ENCODE results near the gene ATG2A.

Gene ATG2A

DNA sequence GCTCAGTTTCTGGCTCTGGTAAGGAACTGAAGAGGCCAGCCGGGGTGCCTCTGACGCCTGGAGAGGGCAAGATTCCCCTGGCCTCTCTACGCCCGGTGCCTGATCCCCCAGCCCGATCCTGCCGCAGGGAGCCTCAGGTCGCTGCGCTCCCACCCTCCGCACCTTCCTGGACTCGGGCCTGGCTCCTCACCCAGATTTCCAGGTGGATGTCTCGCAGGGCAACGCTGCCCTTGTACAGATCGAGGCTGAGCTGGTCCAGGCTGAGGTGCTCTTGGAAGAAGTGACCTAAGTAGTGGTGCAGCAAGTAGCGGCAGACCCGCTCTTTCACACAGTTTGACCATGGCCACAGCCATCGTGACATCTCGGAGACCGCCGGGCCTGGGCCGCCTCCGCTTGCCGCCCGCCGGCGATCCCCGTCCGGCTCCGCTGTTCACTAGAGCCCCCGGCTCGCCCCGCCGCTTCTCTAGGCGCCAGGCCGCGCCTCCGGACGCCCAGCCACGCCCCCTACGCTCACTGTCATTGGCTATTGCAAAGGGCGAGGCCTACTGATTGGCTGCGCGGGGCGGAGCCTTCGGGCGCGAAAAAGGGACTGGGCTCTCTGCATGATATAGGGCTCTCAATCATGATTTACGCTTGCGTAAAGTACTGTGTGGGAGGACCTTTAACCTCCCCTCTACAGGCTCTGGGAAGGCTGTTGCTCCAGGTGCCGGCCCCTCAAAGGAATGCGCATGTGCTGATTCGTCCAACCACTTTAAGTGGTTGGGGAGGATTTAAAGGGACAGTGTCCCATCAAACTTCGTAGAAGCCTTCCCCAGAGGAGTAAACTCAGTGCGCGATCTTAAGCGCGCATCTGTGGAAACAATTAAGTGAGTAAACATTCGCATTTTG is at the start of gene ATG2A:
Gene ATG2A, minus strand, starts transcription at position 435 of the 888 bp plus-strand sequence. Its CDS starts 74 bp downstream, at position 361.
- DNase-seq = peak; percentile 100

DNA sequence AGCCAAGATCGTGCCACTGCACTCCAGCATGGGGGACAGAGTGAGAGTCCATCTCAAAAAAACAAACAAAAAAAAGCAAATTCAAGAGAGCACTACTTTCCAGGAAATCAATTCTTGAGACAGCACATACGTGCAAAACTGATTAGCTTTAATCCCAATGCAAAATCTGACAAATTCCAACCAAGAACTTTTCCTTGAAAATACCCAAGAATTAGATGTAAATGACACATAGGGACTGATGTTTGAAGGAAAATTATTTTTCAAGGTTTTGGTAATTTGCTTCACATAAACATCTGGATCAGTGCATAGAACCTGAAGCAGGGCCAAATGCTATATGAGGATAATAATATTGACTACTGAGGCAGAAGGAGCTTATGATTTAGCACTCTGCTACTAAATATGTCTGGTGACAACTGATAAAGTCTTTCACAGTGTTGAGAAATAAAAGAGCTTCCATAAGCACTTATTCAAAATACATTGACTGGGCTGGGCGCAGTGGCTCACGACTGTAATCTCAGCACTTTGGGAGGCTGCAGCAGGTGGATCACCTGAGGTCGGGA is 46.1 kb upstream of the ATG2A start:
- no peak for DNase-seq

DNA sequence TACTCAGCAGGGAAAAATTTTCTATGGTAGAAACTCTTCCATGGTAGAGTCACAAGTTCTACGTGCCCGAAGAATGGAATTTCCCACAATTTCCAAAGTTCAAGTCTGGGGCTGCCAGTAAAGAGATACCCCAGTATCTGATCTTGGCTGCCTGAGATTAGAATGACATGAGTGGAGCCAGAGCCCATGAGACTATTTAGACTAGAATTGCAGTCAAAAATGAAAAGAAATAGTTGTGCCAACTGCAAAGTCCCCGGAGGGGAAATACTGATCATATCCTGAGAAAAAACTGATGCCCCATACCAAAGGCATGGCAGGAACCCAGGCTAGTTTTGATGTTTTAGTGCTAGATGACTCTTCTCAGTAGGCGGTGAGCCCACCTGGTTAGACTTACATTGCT is 43.7 kb upstream of the ATG2A start:
- DNase-seq = no peak

- DNase-seq = no peak
Measured at GRCh38 chr11:64959498-64959897, 42.5 kb upstream of the ATG2A start.

DNA sequence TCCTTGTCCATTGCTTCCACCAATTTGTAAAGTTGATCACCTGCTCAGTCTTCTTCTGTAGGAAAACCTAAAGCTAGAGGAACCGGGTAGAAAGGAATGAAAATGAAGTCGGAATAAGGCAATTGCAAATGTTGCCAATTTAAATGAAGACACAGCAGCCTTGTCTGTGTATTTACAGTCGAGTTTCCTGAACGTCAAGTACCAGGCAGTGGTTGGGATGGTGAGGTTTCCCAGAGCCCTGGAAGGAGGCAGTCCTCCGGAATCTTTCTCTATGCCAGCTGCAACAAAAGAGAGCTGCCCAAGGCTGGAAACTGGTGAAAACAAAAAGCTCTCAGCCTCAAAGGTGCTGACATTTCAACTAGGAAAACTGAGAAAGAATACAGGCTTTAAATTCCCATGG is 37.2 kb upstream of the ATG2A start:
- no peak for DNase-seq

DNA sequence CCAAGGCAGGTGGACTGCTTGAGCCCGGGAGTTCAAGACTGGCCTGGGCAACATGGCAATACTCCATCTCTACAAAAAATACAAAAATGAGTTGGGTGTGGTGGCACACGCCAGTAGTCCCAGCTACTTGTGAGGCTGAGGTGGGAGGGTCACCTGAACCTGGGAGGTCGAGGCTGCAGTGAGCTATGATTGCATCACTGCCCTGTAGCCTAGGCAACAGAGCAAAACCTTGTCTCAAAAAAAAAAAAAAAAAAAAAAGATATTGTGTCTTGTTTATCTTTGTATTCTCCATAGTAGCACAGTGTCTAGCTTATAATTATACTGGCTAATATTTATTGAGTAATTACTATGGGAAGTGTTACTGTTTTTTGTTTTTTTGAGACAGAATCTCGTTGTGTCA is 34.5 kb upstream of the ATG2A start:
- DNase-seq = no peak

DNA sequence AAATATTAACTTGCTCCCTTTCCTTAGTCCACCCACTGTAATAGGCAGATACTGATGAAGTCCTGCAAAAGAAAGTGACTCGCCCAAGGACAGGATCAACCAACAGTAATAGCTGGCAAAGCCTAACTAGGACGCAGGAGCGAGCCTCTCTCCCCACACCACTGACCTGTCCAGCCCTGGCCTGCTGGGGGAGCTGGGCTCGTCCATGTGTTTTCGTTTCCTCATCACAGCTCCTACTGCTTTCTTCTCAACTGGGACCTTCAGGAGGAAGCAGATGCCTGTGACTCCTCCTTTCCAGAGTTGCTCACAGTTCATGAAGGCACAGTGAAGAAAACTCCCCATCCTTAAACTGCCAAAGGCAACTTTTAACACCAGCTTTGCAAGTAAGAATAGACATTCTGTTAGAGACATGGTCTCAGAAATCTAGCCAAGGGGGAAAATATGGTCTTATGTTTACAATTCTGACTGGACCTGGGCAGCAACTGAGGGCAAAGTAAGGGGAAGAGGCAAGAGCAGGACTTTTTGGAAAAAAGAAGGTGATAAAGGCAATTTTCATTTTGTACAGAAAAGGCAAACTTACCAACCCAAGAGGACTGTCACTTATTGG is 30.3 kb upstream of the ATG2A start:
- DNase-seq = no peak

GRCh38 chr11:64936539-64936938 is 19.5 kb upstream of the ATG2A start:
- no peak for DNase-seq

DNA sequence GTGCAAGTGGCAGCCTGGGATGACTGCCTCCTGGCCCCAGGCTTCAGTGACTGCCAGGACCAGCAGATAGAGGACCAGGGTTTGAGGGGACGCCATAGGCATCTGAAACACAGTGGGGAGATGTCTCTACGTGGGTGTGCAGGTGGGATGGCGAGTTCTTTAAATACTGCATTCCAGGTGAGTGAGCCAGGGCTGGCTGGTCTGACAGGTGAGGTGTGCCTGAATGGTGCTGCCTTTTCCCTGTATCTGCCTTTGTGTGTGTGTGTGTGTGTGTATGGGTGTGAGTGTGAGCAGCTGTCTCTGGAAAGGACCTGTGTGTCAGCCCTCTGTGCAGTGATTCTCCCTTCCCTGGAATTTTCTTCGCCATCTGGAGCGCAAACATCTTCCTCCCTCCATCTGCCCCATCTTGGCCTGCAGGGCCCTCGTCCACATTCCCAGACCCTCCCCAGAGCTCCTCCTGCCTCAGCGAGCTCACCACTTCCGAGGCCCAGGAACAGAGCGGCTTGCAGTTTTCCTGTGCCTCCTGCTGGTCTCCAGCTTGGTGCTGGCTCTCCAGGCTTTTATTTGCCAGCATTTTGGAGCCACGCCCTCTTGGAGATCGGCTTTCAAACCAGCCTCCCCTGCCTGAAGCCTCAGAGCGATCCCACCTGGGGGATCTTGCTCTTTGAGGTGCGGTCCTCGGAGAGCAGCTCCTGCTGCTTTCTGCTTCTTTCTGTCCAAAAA is 18.5 kb upstream of the ATG2A start, which contains the start of gene GPHA2:
Gene GPHA2, minus strand, starts transcription at position 535 of the 723 bp plus-strand sequence. Its CDS starts 433 bp downstream, at position 102.
- DNase-seq = peak; percentile 54

DNA sequence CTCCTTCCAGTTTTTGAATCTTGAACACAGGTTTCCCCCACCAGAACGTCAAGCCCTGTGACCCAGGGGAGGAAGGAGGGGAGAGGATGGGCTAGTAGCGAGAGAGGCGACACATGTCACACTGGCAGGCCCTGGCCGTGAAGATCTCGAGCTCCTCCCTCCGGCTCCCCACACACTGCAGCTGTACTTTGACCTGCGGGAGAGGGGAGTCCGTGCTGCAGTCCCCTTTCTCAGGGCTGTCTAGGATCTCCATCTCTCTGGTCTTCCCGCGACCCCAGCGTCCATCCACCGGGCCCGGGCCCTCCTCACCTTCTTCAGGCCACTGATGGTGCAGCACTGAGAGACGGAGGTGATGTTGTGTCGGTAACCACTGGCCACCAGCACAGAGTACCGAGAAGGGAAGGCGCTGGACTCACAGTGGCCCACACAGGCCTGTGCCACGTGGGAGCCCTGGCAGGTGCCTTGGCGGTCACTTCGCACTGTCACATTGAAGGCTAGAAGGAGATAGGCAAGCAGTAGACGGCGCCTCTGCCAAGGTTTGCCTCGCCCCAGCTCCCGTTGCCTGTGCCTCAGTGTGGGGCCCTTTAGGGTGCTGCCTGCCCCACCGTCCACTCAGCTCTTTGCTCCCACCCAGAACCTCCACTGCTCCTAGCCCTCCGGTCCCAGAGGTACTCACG is 17.8 kb upstream of the ATG2A start:
- DNase-seq = no peak

- DNase-seq = no peak
Measured at GRCh38 chr11:64933935-64934681, 17.1 kb upstream of the ATG2A start.

- no peak for DNase-seq
Measured at GRCh38 chr11:64933213-64933934, 16.4 kb upstream of the ATG2A start.

DNA sequence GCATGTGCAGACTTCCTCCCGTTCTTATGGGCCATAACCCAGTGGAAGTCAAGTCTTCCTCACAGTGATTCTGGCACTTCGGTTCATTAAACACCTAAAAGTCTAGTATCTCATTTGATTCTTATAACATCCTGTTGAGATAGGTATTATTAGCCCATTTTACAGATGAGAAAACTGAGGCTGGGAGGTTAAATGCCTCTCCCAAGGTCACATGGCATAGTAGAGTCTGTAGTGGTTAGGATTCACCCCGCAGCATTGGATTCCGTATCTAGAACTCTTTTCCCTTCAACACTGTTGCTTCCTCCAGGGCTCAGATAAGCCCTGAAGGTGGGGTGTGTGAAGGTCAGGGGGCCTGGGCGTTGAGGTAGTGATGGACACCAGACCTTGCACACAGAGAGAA is 15.3 kb upstream of the ATG2A start:
- DNase-seq = no peak

DNA sequence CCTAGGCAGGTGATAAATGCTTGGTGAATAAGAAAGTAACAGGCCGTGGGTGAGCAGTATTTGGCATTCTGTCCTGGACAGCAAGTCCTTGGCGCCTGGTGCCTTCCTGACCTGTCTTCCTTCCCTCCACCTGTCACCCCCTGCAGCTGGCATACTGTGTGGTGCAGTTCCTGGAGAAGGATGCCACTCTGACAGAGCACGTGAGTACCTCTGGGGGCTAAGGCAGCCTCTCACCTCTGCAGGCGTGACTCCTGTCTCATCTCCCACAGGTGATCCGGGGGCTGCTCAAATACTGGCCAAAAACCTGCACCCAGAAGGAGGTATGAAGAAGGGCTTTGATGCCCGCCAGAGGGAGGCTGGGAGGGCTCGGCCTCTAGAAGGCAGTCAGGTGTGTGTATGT is 14.3 kb upstream of the ATG2A start:
- no peak for DNase-seq

GRCh38 chr11:64930340-64930739 is 13.3 kb upstream of the ATG2A start:
- no peak for DNase-seq

GRCh38 chr11:64929625-64930024 is 12.6 kb upstream of the ATG2A start:
- no peak for DNase-seq

DNA sequence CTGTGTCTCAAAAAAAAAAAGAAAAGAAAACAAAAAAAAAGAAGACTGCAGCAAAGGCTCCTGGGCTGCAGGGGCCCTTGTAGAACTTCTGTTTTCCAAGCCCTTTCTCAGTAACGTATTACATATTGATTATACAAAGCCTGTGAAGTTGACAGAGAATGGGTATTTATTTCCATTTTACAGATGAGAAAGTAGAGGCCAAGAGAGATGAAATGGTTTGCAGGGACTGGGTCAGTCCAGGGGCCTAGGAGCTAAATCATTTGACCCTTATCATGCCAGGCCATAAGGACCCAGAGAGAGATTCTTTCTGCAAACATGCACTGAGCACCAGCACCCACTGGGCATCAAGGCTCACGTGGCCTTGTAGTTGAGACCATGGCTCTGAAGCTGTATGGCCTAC is 11.9 kb upstream of the ATG2A start:
- no peak for DNase-seq

DNA sequence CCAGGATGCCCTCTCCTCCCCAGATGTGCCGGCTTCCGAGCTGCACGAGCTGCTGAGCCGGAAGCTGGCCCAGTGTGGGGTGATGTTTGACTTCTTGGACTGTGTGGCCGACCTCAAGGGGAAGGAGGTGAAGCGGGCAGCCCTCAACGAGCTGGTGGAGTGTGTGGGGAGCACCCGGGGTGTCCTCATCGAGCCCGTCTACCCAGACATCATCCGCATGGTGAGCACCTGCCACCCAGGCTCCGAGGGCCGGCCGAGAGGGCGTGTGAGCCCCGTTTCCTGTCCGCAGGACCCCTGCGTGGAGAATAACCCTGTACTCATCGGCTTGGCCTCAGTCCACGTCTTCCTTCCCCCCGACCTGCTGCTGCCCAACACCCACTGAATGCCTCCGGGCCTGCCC is 9.7 kb upstream of the ATG2A start:
- DNase-seq = no peak

DNA sequence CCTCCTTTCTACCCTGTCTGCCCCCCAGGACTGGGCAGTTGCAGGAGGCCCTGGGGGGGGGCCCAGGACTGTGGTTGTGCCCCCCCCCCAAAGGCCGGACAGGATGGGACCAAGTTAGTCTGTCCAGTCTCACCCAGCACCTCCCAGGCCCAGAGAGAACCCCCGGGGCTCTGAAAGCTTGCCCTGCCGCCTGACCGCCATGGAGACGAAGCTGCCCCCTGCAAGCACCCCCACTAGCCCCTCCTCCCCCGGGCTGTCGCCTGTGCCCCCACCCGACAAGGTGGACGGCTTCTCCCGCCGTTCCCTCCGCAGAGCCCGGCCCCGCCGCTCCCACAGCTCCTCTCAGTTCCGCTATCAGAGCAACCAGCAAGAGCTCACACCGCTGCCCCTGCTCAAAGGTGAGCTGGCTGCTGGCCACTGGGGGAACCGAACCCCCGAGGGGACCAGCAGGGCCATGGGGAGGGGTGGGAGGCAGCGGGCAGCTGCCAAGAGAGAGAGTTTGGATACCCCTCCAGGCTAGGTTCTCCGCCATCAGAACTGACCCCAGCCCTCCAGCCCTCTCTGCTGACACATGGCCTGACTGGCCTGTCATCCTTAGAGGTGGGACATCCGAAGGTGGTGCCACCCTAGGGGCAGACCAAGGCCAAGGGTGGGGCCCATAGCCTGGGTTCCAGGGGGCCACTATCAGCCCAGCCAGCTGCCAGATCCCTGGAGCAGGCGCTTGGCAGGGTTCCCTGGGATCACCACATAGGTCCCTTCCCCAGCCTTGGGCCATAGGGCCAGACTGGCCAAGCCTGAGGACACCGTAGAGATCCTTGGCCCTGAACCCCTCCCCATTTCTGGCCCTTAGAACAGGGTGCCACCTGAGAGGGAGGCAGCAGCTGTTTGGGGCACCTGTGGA is 8.8 kb upstream of the ATG2A start:
- no peak for DNase-seq

GRCh38 chr11:64924910-64925284 is 7.9 kb upstream of the ATG2A start:
- no peak for DNase-seq
